NCI-H2227 (cell line): Measurements from ENCODE around the gene RAD51B.
A peak's percentile ranks its signal among the peaks of the same experiment; 100 is the strongest.

Experiments
- DNase-seq: peaks from one replicate; lab custom pipeline; 2025; ENCODE audit not compliant: unreplicated experiment; lab: John Stamatoyannopoulos, UW

RAD51B gene

DNA sequence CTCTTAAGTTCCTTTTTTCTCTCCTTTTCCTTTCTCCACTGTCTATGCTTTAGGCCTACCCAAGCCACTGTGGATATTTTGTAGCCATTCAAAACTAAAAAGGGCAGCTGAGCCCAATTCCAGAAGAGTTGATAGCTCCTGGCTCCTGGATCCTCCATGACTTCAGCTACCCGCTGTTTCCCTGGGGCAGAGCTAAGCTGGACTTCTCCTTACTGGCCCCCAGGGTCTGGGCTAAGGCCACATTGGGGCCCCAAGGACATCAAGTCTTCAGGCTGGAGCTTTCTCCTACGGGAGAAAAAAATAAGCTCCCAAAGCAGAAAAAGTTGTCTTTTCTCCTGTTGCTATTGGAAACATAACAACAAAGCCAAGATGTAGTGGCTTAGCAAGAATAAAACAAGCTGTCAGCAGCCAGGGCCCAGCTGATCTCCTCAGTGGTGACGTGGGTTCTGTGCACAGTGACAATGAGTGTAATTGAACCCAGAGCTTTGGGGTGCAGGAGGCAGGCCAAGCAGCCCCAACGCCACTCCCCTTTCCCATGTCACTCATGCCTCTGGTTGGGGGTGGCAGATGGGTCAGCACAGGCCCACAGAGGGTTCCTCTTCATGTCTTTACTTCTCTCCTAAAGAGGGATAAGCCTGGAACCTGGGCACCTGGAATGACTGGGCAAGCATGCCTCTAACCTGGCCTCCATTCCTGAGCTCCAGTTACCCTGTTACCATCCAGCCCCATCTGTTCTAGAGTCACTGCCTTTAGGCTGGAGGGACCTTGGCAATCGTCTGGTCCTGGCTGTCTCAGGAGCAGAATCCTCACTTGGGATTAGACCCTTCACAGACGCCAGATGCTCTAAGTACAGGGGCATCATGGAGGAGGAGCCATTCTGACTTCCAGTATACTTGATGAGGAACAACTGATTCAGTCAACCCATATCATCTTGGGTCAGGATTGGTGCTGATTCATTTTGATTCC, 802.1 kb downstream of the RAD51B start:
- DNase-seq: no peak

DNA sequence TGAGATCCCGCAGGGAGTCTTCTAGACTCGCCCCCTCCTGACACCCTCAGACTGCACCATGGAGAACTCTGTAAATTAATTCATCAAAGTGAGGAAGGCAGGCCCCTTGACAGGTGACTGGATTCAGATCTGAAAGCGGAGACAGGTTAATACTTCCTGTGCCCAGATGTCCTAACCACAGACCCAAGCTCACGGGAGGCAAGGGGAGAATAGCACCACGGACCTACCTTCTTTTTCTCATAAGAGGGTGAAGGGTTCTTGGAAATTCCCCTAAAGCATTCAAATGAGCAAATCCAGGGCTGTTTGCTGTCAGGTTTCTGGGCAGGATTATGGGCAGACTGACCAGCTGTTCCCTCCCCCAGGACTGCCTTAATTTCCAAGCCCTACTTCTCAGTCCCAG, 803.3 kb downstream of the RAD51B start:
- DNase-seq: no peak

DNA sequence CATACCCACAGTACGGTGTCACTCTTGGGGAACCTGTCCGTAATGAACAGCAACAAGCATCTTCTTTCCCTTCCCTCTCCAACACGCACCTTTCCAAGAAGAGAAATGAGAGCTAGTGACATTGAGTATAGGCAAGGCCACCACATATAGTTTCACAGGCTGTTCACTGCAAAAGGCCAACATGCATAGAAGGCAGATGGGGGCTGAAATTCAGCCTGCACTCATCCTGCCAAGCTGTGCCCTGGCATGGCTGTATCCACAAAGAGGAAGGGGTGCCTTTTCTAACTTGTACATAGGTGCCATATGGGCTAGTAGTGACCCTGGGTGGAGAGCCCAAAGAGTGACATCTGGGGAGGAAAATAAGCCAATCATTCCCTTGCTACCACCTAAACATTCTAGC, 803.7 kb downstream of the RAD51B start:
- no peak for DNase-seq

DNA sequence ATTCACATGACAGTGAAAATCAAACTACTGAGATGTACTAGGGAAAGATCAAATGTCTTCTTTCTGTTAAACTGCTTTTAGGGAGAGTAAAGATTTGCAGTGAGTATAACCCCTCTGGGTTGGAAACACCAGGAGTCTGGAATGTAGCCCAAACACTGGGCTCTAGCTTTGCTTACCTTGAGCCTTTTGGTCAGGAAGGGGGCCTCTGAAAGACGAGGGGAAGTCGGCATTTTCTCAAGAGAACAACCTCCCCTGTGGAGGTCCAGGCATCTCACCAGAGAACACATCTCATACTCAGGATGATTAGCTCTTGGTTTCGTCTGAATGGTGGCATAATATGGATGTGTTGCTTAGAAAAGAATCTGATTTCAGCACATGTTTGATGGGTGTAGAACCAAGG, 804.2 kb downstream of the RAD51B start:
- DNase-seq: no peak

DNA sequence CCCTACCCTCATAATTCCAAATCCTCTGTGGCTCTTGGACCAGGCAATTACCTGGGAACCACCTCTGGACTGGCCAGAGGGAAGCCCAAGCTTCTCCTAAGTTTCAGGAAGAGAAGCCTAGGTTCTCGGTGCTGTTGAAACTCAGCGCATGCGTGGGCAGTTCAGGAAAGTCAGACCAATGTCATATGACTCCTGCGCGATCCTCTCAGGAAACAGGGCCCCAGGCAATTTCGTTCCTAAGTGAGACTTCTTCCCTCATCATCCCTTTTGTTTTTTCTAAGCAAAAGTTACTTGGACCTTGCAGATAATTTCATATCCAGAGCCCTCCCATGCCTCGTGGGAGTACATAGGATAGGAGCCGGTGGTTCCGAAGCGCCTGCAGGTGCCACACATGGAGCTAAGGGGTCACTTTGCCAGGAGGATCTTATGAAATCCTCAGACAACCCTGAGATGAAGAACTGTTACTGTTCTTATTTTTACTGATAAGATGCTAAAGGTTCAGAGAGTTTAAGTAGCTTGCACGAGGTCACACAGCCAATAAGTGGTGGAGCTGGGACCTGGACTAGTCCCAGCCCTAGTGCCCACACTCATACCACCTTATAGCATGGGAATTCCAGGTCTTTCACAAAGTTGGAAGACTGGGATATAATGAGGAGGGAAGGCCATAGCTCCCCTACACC, 805.1 kb downstream of the RAD51B start:
- no peak for DNase-seq

DNA sequence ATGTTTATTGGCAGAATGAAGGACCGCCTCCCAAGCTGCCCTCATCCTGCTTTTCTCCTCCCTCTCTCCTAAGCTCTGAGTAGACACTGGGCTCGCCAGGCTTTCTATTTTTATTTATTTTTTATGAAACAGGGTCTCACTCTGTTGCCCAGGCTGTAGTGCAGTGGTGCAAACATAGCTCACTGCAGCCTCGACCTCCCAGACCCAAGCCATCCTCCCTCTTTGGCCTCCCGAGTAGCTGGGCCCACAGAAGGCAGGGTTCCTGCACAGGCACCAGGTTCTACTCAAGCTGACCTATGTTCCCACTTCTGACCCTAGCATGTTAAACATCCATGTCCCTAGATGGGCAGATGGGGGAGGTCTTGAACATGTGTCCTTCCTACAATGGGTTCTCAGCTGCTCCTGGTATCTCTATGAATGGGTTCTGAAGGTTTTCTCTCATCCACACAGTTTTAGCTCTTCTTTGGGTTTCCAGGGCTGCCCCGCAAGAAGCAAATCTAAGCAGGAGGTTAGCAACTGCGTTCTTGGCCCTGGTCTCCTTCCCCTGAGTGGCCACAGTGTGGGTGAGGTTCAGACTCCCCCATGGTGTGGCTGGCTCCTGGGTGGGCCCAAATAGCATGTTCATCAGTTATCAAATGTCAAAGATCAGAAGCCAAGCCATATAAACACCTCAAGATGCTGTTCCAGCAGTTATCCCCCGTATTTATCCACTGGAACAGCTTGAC, 805.9 kb downstream of the RAD51B start:
- no peak for DNase-seq

DNA sequence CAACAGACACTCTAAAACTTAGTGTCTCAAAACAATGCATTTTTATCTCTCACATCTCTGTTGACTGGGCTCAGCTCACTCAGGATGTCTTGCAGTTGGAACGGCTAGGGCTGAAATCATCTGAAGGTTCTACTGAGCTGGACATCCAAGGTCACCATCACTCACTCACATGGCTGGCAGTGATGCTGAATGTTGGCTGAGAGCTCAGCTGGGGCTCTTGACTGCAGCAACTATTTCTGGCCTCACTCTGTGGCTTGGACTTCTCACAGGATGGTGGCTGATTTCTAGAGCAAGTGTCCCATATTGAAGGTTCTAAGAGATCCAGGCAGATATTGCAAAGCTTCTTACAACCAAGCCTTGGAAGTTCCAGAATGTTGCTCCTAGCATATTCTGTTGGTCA, 806.8 kb downstream of the RAD51B start:
- no peak for DNase-seq

DNA sequence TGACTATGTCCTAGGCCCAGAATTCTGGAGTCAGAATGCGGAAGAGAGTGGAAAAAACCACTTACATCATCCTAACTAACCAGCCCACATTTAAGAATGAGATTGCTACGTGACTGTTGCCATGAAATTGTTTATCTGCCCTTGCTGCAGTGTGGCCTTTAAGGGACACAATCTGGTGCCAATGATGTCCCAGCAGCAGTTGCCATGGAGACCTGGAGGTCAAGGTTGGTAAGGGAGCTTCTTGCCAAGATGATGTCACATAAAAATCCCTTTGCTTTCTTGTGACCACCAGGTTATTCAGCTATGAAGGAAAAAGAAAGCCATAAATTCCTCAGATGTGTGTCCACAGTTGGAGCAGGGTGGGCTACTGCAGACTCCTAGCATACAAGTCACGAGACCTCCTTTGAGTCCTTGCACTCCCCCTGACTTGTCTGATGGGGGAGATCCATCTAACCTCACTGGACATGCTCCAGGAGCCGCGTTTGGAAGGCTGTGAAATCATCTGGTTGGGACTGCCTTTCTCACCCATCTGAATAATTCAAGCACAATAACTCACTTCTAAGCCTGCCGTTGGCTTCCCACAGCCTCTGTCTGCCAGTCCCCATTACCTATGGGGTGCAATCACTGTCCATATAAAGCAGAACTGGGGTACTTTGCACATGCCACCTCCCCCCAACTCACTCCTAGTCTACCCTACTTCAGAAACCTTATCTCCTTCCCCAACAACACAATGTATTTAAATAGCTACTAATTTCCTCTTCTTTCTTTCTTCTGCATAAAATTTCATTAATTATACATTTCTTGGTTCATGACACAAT, 807.7 kb downstream of the RAD51B start:
- DNase-seq: no peak

DNA sequence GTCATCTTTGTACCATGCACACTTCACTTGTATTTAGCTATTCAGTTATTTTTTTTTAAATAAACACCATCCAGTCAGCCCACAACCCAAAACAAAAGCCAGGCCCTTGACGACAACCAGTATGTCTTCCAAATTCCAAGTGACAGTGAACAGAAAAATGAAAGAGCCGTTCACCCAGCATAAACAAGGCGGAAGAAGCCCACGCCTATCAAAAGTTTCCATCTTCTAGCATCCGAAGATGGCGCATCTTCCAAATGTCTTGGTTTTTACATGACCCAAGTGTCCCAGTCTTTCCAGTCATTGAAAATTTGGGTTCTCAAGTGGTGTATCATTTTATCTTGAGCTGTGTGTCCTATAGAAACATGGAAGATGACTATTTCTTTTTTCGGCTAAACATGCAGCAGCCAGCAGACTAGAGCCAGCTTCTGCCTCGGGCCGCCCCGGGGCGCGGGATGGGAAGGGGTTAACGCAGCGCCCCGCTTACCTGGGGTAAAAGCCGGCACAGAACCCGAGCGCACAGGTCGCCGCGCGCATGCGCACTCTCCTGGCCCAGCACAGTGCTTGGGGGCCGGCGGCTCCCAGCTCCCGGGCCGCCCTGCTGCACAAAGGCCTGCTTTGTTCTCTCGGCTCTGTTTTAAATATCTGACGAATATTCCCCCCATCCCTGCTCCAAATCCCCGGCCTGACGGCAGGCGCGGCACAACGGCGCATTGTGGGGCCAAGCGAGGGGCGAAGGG, 808.5 kb downstream of the RAD51B start:
- DNase-seq: peak; percentile 36

DNA sequence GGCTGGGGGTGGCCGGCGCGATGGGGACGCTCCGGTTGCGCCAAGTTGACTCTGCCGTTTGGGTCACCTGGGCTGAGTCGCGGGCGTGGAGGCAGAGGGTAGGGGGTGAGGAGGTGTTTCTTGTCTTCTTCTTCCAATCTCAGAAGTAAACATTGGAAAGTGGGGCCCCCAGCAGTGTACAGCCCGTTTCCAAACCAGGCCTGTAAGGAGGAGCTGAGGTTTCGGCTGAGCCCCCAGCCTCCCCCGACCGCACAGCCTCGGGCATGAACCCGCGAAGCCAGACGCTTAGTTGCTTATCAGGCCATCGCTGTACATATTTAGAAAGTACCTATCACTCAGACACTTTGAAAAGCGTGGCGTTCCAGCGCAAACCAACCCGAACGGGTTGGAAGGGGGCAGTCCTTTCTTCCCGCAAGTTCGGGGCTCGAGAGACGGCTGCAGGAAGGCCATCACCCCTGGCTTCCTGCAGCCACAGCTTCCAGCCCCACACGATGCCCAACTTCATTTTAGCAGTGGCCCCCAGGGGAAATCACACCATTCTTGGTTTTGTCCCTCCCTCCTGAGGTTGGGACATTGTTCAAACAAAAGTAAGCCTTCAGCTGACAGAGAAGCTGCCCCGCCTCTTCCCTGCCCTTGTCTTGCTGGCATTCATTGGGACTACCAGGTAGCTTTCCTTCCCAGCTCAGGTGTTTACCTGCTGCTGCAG, 809.2 kb downstream of the RAD51B start:
- DNase-seq: no peak

DNA sequence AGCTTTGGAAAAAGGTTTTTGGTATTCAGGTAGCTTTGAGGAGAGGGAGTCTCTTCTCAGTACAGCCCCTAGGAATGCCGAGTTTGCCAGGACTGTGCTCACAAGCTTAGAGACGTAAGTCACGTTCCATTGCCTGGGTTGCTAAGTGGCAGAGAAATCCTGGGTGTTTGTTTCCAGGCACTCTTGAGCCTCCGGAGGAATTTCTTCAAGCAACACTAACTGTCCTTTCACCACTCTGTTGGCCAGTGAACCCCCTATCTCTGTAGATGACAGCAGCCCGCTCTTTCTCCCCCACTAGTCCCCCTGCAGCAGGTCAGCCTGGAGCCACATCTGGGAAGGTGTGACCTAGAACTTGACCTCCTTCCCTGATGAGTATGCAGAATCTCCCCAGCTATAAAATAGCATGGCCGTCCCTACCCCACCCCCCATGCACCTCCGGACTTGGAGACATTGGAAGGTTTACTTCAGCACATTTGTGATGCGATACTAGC, 810.5 kb downstream of the RAD51B start:
- DNase-seq: no peak

DNA sequence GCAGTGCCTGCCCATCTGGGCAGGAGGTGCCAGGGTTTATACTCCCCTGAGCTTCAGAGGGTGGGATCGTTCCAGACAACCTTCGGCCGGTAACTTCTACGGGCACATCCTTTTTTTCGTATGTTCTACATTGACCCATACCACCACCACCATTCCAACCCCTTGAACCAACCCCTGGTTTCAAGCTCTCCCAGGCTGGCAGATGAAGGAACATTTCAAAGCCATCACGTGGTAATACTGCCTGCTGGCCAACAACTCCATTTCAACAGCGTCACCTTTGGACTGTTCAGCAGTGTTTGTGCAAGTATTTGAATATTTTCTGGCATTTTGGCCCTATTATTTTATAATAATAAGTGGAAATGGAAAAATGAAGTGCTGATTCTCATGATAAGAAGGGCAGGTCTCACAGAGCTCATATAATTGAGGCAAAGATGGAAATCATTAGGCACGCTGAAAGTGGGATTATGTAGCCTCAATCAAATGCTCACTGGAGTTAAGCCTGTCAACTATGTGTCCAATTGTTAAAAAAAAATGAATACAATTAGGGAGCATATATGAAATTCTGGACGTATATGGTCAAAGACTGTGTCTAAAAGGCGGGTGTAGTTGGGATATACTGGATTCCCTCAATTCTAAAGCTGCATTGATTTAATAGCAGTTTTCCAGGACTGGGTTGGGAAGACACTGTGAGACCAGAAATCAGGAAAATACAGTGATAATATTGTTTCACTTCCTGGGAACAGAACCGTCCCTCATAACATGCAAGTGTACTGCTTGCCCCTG, 811.2 kb downstream of the RAD51B start:
- no peak for DNase-seq

DNA sequence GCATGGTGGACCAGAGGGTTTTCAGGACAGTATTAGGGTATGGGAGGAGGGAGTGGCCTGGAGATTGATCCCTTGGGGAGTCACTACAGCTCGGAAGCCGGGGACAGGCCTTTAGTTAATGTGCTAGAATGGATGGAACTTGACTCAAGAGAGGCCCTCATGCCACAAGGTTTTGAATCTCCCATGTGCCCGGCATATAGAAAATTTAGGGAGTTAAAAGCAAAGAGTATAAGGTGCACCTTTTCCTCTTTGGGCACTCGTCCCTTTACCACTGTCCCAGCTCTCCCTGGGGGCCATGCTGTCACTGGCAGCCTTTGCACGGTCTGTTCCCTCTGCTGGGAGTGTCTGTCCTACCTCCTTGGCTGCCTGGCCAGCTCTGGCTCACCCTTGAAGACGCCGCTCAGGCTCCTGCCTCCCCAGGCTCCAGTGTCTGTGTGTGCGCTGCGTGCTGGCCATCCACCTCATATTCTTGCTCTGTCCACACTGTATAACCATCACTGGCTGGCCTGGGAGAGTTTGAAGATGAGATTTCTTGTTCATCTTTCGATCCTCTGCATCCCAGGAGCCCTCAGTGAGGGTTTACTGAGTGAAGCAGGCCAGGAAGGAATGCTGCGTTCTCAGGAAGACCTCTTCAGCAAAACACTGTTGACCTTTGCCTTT, 811.9 kb downstream of the RAD51B start:
- no peak for DNase-seq

DNA sequence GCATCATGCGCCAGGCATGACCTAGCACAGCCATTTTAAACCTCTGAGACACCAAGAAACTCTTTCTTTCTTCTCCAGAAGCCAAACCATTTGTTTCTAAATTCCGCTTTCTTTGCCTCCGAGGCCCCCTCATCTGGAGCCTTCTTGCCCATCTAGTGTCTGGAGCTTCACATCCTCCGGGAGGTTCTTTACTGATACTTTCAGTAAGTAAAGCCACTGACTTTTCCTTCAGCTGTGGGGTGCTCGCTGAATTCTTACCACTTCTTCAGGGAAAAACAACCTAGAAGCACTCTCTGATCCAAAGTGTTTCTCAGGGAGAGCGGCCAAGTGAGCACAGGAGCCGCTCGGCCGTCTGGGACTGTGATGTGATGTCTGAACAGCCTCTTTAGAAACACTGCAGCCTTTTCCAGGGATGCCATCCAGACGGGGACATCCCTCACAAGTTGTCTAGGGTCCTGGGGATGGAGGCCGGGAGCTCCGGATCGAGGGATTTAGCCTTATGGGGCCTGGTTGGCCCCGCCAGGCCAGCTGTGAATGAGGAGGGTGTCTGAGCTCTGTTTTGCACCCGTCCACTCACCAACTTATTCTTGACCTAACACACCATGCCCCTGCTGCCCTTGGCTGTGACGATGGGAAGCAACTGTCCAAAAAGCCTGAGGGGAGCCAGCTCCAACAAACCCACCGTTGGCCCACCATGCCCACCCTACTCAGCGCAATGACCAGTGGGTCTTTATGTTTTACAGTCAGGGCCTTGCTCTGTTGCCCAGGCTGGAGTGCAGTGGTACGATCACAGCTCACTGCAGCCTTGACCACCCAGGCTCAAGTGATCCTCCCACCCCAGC, 812.7 kb downstream of the RAD51B start:
- no peak for DNase-seq

DNA sequence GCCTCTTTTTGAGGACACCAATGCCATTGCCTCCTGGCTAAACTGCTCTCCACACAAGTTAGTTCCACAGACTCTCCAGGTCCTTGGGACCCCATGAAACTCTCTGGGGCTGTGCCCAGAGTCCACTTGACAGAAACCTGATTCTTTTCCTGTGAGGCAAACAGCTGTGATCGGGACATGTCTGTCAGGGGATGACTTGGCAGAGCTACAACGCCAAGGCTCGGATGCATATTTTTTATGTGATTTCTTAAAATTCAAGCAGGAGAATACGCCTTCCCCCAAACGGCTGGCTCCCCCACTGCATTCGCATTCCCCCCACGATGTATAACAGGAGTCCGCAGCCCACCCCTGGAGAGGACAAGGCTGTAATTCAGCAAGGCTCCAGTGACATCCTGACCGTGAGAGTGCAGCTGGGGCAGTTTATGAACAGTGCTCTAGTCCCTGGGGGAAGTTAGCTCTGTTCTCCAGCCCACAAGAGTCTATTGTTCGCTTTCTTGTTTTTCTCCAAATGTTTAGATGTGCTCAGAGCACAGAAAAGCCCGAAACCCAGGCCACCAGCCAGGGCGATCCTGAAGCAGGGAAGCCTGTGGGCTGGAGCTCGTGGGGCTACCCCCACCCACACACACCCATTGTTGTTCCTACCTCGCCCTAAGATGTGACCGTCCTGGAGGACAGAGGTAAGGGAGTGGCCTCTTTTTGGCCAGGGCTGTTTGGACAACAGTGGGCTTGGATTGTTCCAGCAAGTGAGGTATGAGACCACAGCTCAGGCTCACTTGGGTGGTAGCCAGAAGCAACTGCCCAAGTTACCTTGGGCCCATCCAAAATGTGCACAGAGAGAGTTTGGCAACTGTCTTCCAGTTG, 813.8 kb downstream of the RAD51B start:
- DNase-seq: no peak

DNA sequence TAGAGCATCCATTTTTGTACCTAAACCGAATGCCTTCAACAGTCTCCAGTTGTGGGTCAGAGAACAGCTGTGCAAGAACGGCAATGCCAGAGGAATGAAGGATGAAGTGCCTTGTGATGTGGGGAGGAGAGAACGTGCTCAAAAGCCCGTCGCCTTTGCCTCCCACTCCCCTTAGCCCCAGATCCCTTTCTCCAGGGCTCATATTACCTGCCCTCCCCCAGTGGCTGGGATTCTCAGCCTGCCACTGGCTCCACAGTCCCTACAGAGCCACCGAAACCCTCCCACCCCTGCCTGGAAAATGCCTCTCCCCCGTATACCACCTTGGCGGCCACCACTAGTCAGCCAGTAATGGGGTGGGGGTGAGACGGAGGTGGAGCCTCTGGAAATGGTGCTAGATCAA, 814.8 kb downstream of the RAD51B start:
- no peak for DNase-seq
